Measurements from ENCODE around the gene ZNF507. TPM values are rescaled to one million over a fixed set of nuclear protein-coding genes. Genes with fewer than 3 reads are reported as not detected.

The ZNF507 gene
- total RNA-seq, 1 donor from 2014 or later, result 38.6 TPM

- peaks cover 19% of the 10 kb centered on the region for H3K4me1 Mint-ChIP-seq
- no peak for TF ChIP-seq CTCF (IDR thresholded peaks at IDR 0.05)
- POLR2A ChIA-PET, result interaction anchor here (1.6 kb wide), 1 partner anchor 14 kb away, joined by 5 read pairs; the partner anchor contains the start of gene ZNF507
- CTCF ChIA-PET, result interaction anchor here (1.2 kb wide), 1 partner anchor 19 kb away, joined by 3 read pairs; no protein-coding TSS in a partner anchor
- H3K9me3 Mint-ChIP-seq, result no peaks in the 10 kb centered on the region
- no peak overlapping the region for H3K27ac Mint-ChIP-seq
- no peaks in the 10 kb centered on the region for H3K27me3 Mint-ChIP-seq
- ATAC-seq (ENCODE audit: low read depth) (no peak), DNase-seq (no peak)
- peaks cover 92% of the 10 kb centered on the region for H3K36me3 Mint-ChIP-seq (ENCODE audit: low read depth)
- intact Hi-C loops (cut with micrococcal nuclease), result no loop called here
- no peak overlapping the region for H3K4me3 Mint-ChIP-seq
These were observed 14.2 kb downstream of the ZNF507 start for GRCh38 chr19:32359581-32359980.

- intact Hi-C loops (cut with micrococcal nuclease), result no loop called here
- ATAC-seq (ENCODE audit: low read depth) (no peak), DNase-seq (no peak)
- CTCF ChIA-PET, result interaction anchor here (0.8 kb wide), 1 partner anchor 21 kb away, joined by 3 read pairs; no protein-coding TSS in a partner anchor
- Mint-ChIP-seq H3K36me3 (ENCODE audit: low read depth) (peaks cover 94% of the 10 kb centered on the region), H3K27ac (no peak overlapping the region), H3K4me3 (no peak overlapping the region), H3K4me1 (peaks cover 7% of the 10 kb centered on the region), H3K27me3 (no peaks in the 10 kb centered on the region), H3K9me3 (no peaks in the 10 kb centered on the region)
- TF ChIP-seq CTCF (IDR thresholded peaks at IDR 0.05), result no peak
- POLR2A ChIA-PET, result no interaction called here
These were observed 16.3 kb downstream of the ZNF507 start for GRCh38 chr19:32361574-32362317.

GRCh38 chr19:32362318-32362691, 16.9 kb downstream of the ZNF507 start:
- CTCF ChIA-PET, result interaction anchor here (0.8 kb wide), 1 partner anchor 21 kb away, joined by 3 read pairs; no protein-coding TSS in a partner anchor
- H3K9me3 Mint-ChIP-seq, result no peaks in the 10 kb centered on the region
- peaks cover 8% of the 10 kb centered on the region for H3K4me1 Mint-ChIP-seq
- no peak overlapping the region for H3K27ac Mint-ChIP-seq
- DNase-seq, result no peak
- POLR2A ChIA-PET, result interaction anchor here (0.6 kb wide), 2 partner anchors 11 to 33 kb away, joined by 3 to 12 read pairs; no protein-coding TSS in a partner anchor
- TF ChIP-seq CTCF (IDR thresholded peaks at IDR 0.05), result no peak
- no peaks in the 10 kb centered on the region for H3K27me3 Mint-ChIP-seq
- H3K4me3 Mint-ChIP-seq, result no peak overlapping the region
- intact Hi-C loops (cut with micrococcal nuclease), result no loop called here
- ATAC-seq (ENCODE audit: low read depth), result no peak
- H3K36me3 Mint-ChIP-seq (ENCODE audit: low read depth), result peaks cover 94% of the 10 kb centered on the region

GRCh38 chr19:32363175-32363574, 17.8 kb downstream of the ZNF507 start:
- peaks cover 8% of the 10 kb centered on the region for H3K4me1 Mint-ChIP-seq
- H3K4me3 Mint-ChIP-seq, result no peak overlapping the region
- H3K36me3 Mint-ChIP-seq (ENCODE audit: low read depth), result peaks cover 95% of the 10 kb centered on the region
- CTCF ChIA-PET, result no interaction called here
- TF ChIP-seq CTCF (IDR thresholded peaks at IDR 0.05), result no peak
- POLR2A ChIA-PET, result interaction anchor here (0.6 kb wide), 1 partner anchor 33 kb away, joined by 12 read pairs; no protein-coding TSS in a partner anchor
- intact Hi-C loops (cut with micrococcal nuclease), result no loop called here
- H3K27me3 Mint-ChIP-seq, result no peaks in the 10 kb centered on the region
- H3K9me3 Mint-ChIP-seq, result no peaks in the 10 kb centered on the region
- H3K27ac Mint-ChIP-seq, result no peak overlapping the region
- DNase-seq (no peak), ATAC-seq (ENCODE audit: low read depth) (no peak)

GRCh38 chr19:32363632-32364031, 18.2 kb downstream of the ZNF507 start:
- Mint-ChIP-seq H3K4me3 (no peak overlapping the region), H3K27me3 (no peaks in the 10 kb centered on the region), H3K4me1 (peaks cover 8% of the 10 kb centered on the region), H3K9me3 (no peaks in the 10 kb centered on the region), H3K27ac (no peak overlapping the region), H3K36me3 (ENCODE audit: low read depth) (peaks cover 95% of the 10 kb centered on the region)
- DNase-seq (no peak), ATAC-seq (ENCODE audit: low read depth) (no peak)
- POLR2A ChIA-PET, result no interaction called here
- no peak for TF ChIP-seq CTCF (IDR thresholded peaks at IDR 0.05)
- CTCF ChIA-PET, result no interaction called here
- intact Hi-C loops (cut with micrococcal nuclease), result no loop called here
